ENCODE results near the gene SYNJ1. TPM values are rescaled to one million over a fixed set of nuclear protein-coding genes. Genes with fewer than 3 reads are reported as not detected.

SYNJ1 gene
- total RNA-seq, 2 donors from 2014 or later: 11.7 to 12.5 TPM

DNA sequence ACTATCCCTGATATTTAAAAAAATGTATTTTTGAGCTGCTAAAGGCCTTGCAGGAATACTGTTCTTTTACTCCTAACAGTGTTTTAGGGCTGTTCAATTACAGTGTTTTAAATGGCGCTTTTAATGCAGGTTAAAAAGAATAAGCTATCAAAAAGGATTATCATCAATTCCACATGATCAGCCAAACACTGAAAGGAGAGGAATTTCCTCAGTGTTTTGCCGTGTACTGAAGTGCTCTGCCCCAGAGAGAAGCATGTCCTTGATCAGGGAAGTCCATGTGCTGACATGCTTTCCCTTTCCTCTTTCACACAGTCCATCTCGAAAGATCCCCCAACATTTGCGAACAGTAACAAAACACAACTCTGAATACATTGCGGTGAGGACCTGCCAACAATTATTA, 119.0 kb downstream of the SYNJ1 start:
- Histone ChIP-seq H3K4me3 (no peak overlapping the region), H3K36me3 (peaks cover 7% of the 10 kb centered on the region), H3K4me1 (no peaks in the 10 kb centered on the region), H3K9me3 (no peaks in the 10 kb centered on the region), H3K27ac (no peak overlapping the region), H3K27me3 (no peaks in the 10 kb centered on the region), H3K9ac (ENCODE audit: low read depth in 2 of 2, low read length in 2 of 2) (no peak overlapping the region)
- no peak for DNase-seq
- TF ChIP-seq, protein P1, sequence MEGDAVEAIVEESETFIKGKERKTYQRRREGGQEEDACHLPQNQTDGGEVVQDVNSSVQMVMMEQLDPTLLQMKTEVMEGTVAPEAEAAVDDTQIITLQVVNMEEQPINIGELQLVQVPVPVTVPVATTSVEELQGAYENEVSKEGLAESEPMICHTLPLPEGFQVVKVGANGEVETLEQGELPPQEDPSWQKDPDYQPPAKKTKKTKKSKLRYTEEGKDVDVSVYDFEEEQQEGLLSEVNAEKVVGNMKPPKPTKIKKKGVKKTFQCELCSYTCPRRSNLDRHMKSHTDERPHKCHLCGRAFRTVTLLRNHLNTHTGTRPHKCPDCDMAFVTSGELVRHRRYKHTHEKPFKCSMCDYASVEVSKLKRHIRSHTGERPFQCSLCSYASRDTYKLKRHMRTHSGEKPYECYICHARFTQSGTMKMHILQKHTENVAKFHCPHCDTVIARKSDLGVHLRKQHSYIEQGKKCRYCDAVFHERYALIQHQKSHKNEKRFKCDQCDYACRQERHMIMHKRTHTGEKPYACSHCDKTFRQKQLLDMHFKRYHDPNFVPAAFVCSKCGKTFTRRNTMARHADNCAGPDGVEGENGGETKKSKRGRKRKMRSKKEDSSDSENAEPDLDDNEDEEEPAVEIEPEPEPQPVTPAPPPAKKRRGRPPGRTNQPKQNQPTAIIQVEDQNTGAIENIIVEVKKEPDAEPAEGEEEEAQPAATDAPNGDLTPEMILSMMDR (IDR thresholded peaks at IDR 0.05): no peak
- intact Hi-C loops (cut with DNase I): no loop called here

DNA sequence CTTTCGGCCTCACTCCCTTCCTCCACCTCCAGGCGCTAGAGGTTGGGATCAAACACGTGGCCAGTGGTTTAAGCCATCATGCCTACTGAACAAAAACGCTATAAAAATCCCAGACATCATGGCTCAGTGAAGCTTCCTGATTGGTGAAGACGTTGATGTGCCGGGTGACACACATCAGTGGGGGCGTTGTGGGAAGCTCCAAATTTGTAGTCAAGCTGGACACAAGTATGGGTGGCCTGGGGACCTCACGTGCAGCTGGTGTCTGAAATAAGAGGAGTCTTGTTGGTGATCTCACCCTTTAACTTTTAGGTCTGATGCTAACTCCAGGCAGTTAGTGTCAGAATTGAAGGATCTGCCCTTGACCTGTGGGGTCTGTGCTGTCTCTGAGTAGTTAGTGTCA, 122.3 kb downstream of the SYNJ1 start:
- Histone ChIP-seq H3K9me3 (no peaks in the 10 kb centered on the region), H3K4me1 (no peaks in the 10 kb centered on the region), H3K9ac (ENCODE audit: low read depth in 2 of 2, low read length in 2 of 2) (no peak overlapping the region), H3K27me3 (no peaks in the 10 kb centered on the region), H3K36me3 (peaks cover 15% of the 10 kb centered on the region), H3K4me3 (no peak overlapping the region), H3K27ac (no peak overlapping the region)
- DNase-seq: no peak
- TF ChIP-seq, protein P1 (IDR thresholded peaks at IDR 0.05): no peak
- intact Hi-C loops (cut with DNase I): no loop called here

DNA sequence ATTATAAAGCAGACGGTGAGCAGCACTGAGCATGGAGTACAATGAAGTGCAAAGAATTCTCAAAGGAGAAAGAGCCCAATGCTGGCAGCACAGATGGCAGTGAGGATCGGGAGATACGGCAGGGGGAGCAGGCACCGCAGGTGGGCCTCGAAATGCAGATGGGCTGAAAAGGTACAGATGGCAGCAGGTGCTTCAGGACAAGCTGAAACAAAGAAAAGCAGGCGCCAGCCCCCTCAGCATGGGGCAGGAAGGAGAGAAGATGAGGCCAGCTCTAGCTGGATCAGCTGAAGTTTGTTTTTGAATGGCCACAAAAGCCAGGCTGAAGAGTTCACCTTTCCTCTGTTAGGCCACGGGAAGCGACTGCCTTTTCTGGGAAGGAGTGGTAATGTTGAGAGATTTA, 123.3 kb downstream of the SYNJ1 start:
- Histone ChIP-seq H3K9me3 (no peaks in the 10 kb centered on the region), H3K27ac (no peak overlapping the region), H3K9ac (ENCODE audit: low read depth in 2 of 2, low read length in 2 of 2) (no peak overlapping the region), H3K27me3 (no peaks in the 10 kb centered on the region), H3K36me3 (peaks cover 15% of the 10 kb centered on the region), H3K4me1 (no peaks in the 10 kb centered on the region), H3K4me3 (no peak overlapping the region)
- TF ChIP-seq, protein P1 (IDR thresholded peaks at IDR 0.05): no peak
- no peak for DNase-seq
- intact Hi-C loops (cut with DNase I): loop anchor here (5.0 kb wide), 1 partner anchor 202 kb away; no protein-coding TSS in a partner anchor

DNA sequence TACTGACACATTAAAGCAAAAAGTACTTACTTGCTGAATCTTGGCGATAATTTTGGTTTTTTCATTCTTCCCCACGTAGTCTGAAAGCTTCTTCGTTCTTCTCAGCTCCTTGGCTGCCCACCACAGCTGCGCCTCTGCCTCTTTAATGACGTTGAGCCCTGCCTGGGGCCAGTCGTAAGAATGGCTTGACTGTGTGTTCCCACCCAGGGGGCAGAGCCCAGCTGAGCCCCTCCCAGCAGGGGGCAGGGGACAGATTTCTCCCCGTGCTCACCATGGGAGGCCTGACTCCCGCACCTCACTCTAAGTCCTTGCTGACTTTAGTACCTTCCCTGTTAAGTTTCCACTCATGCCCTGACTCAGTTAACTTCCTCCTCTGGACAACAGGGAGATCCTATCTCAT, 124.7 kb downstream of the SYNJ1 start:
- no peak overlapping the region for H3K9ac ChIP-seq (ENCODE audit: low read depth in 2 of 2, low read length in 2 of 2)
- H3K9me3 ChIP-seq: no peaks in the 10 kb centered on the region

DNA sequence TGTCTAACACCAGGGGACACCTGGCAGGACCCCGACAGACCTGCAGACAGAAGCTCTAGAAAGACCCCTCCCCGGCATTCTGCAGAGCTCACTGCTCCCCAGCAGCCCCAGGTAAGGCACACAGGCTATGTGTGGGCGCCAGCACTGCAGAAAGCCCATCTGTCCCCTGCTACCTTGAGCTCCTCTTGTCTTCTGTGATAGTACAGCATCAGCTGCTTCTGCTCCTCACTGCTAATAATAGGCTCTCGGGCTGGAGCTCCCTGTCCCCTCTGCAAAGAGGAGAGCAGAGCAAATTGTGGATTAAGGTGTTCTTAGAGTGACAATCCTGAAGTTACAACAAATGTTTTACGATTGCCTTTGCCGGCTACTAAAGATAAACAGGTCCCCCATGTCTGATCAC, 125.7 kb downstream of the SYNJ1 start:
- intact Hi-C loops (cut with DNase I): loop anchor here (5.0 kb wide), 1 partner anchor 200 kb away; no protein-coding TSS in a partner anchor

More for the DNA sequence above, 124.7 kb downstream of the SYNJ1 start:
- intact Hi-C loops (cut with DNase I): loop anchor here (5.0 kb wide), 1 partner anchor 201 kb away; no protein-coding TSS in a partner anchor
- TF ChIP-seq, protein P1 (IDR thresholded peaks at IDR 0.05): no peak
- DNase-seq: no peak
- Histone ChIP-seq H3K27ac (no peak overlapping the region), H3K4me3 (no peak overlapping the region), H3K36me3 (peaks cover 15% of the 10 kb centered on the region), H3K4me1 (no peaks in the 10 kb centered on the region), H3K27me3 (no peaks in the 10 kb centered on the region)

More for the DNA sequence above, 125.7 kb downstream of the SYNJ1 start:
- H3K27ac ChIP-seq: no peak overlapping the region
- no peak overlapping the region for H3K9ac ChIP-seq (ENCODE audit: low read depth in 2 of 2, low read length in 2 of 2)
- TF ChIP-seq, protein P1 (IDR thresholded peaks at IDR 0.05): no peak
- no peak for DNase-seq
- no peaks in the 10 kb centered on the region for H3K9me3 ChIP-seq
- peaks cover 15% of the 10 kb centered on the region for H3K36me3 ChIP-seq
- no peaks in the 10 kb centered on the region for H3K4me1 ChIP-seq
- no peak overlapping the region for H3K4me3 ChIP-seq
- H3K27me3 ChIP-seq: no peaks in the 10 kb centered on the region

All from colonic mucosa (tissue), 4 donors.